Measurements from ENCODE around the gene VGLL4. TPM values are rescaled to one million over a fixed set of nuclear protein-coding genes. Genes with fewer than 3 reads are reported as not detected.

The VGLL4 gene
- total RNA-seq, 2 donors from 2014 or later, result 57.7 to 63.7 TPM

GRCh38 chr3:11554666-11555065 lies 89.0 kb downstream of the VGLL4 start:
- no peaks in the 10 kb centered on the region for H3K27me3 ChIP-seq
- no peak overlapping the region for H3K4me3 ChIP-seq
- no peak overlapping the region for H3K27ac ChIP-seq
- H3K9me3 ChIP-seq, result no peaks in the 10 kb centered on the region
- TF ChIP-seq CTCF (IDR thresholded peaks at IDR 0.05), result no peak
- H3K4me1 ChIP-seq, result no peaks in the 10 kb centered on the region
- DNase-seq, result no peak
- no peaks in the 10 kb centered on the region for H3K36me3 ChIP-seq
- intact Hi-C loops (cut with DNase I), result no loop called here
- H3K9ac ChIP-seq (ENCODE audit: low read depth in 2 of 2, low read length in 2 of 2), result no peak overlapping the region

- Histone ChIP-seq H3K27ac (no peak overlapping the region), H3K4me3 (no peak overlapping the region), H3K4me1 (no peaks in the 10 kb centered on the region), H3K36me3 (no peaks in the 10 kb centered on the region), H3K9me3 (no peaks in the 10 kb centered on the region), H3K9ac (ENCODE audit: low read depth in 2 of 2, low read length in 2 of 2) (no peak overlapping the region), H3K27me3 (no peaks in the 10 kb centered on the region)
- intact Hi-C loops (cut with DNase I), result no loop called here
- no peak for TF ChIP-seq CTCF (IDR thresholded peaks at IDR 0.05)
- no peak for DNase-seq
Measured at GRCh38 chr3:11554236-11554610, 89.5 kb downstream of the VGLL4 start.

GRCh38 chr3:11553436-11554235 lies 90.1 kb downstream of the VGLL4 start:
- no peaks in the 10 kb centered on the region for H3K9me3 ChIP-seq
- no peak for DNase-seq
- H3K4me3 ChIP-seq, result no peak overlapping the region
- H3K27me3 ChIP-seq, result no peaks in the 10 kb centered on the region
- no peak overlapping the region for H3K27ac ChIP-seq
- H3K36me3 ChIP-seq, result no peaks in the 10 kb centered on the region
- intact Hi-C loops (cut with DNase I), result no loop called here
- H3K9ac ChIP-seq (ENCODE audit: low read depth in 2 of 2, low read length in 2 of 2), result no peak overlapping the region
- TF ChIP-seq CTCF (IDR thresholded peaks at IDR 0.05), result no peak
- no peaks in the 10 kb centered on the region for H3K4me1 ChIP-seq

GRCh38 chr3:11552289-11553264 lies 91.1 kb downstream of the VGLL4 start:
- no peak for DNase-seq
- H3K4me3 ChIP-seq, result no peak overlapping the region
- H3K9me3 ChIP-seq, result no peaks in the 10 kb centered on the region
- H3K27ac ChIP-seq, result no peak overlapping the region
- no peaks in the 10 kb centered on the region for H3K36me3 ChIP-seq
- no peak overlapping the region for H3K9ac ChIP-seq (ENCODE audit: low read depth in 2 of 2, low read length in 2 of 2)
- TF ChIP-seq CTCF (IDR thresholded peaks at IDR 0.05), result no peak
- no peaks in the 10 kb centered on the region for H3K4me1 ChIP-seq
- intact Hi-C loops (cut with DNase I), result no loop called here
- no peaks in the 10 kb centered on the region for H3K27me3 ChIP-seq

- no peaks in the 10 kb centered on the region for H3K4me1 ChIP-seq
- TF ChIP-seq CTCF (IDR thresholded peaks at IDR 0.05), result no peak
- intact Hi-C loops (cut with DNase I), result no loop called here
- no peak overlapping the region for H3K9ac ChIP-seq (ENCODE audit: low read depth in 2 of 2, low read length in 2 of 2)
- no peaks in the 10 kb centered on the region for H3K36me3 ChIP-seq
- no peak for DNase-seq
- H3K4me3 ChIP-seq, result no peak overlapping the region
- H3K9me3 ChIP-seq, result no peaks in the 10 kb centered on the region
- no peaks in the 10 kb centered on the region for H3K27me3 ChIP-seq
- H3K27ac ChIP-seq, result no peak overlapping the region
Measured at GRCh38 chr3:11551036-11551435, 92.7 kb downstream of the VGLL4 start.
